CD4-positive, alpha-beta T cell treated with Interleukin-1 beta for 1 hour (primary cell): ENCODE results near the gene EVC.
"Not testable (repeated sequence)": the region's sequence is repeated elsewhere in the genome, so short reads cannot be mapped to it uniquely, and the experiment has no call there.

Experiments used
- DNase-seq, 2 donors: peaks; one replicate each; pipeline ENCODE4 v3.0.0-alpha.2; 2020 to 2022

Gene EVC

DNA sequence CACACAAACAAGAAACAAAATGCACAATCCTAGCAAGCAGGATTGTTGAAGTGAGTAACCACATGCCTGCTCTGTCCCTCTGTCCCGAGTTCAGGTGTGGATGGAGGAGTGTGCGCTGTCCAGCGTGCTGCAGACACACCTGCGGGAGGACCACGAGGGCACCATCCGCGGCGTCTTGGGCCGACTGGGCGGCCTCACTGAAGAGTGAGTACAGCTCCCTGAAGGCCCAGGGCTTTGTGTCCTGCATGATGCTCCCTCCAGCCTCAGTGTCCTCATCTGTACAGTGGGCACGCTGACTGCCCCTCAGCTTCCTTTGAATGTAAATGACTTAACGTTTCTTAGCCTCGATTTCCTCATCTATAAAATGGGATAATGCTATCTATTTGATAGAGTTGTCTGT is 82.5 kb downstream of the EVC start:
- no peak for DNase-seq

DNA sequence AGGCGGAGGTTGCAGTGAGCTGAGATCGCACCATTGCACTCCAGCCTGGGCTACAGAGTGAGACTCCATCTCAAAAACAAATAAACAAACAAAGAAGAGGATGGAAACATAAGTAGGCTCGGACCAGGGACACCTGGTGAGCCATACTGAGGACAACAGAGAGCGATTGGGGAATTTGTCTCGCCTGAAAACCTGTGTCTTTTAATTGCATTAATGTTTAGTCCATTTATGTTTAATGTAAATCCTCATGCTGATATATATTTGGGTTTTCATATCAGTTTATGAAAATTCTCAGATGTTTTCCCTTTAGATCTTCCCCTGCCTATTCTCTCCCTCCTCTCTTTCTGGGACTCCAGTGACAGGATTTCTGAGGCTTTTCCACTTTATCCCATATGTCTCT is 84.6 kb downstream of the EVC start:
- no peak for DNase-seq

DNA sequence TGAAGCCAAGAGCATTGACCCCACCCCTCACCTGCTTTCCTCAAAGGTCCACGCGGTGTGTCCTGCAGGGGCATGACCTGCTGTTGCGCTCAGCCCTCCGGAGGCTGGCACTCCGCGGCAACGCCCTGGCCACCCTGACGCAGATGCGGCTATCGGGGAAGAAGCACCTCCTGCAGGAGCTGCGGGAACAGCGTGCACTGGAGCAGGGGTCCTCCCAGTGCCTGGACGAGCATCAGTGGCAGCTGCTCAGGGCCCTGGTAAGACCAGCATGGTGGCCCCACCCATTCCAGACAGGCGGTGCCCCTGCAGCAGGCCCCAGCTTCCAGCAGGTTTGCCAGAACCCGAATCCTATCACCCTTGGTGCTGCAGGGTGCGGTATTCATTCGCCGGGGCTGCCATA is 86.0 kb downstream of the EVC start:
- DNase-seq, result no peak

DNA sequence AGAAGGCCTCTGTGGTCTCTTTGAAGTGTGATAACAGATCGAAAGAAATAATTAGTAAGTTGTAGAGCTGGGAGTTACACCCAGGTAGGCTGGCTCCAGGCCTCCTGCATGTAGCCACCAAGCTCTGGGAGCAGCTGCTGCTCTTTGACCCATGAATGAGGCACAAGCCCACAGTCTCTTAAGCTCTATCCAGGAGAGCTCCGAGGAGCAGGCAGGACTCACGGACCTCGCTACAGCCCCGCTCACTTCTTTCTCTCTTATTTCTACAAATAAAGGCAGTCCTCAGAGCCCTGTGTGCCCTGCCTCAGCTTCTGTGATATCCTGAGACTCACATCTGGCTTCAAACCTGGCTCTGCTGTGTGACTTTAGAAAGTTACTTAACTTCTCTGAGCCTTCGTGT is 86.9 kb downstream of the EVC start:
- no peak for DNase-seq

GRCh38 chr4:5798462-5798861 is 87.5 kb downstream of the EVC start:
- no peak for DNase-seq

GRCh38 chr4:5798946-5799345 is 87.9 kb downstream of the EVC start:
- DNase-seq, result no peak

GRCh38 chr4:5799406-5799805 is 88.4 kb downstream of the EVC start:
- no peak for DNase-seq

DNA sequence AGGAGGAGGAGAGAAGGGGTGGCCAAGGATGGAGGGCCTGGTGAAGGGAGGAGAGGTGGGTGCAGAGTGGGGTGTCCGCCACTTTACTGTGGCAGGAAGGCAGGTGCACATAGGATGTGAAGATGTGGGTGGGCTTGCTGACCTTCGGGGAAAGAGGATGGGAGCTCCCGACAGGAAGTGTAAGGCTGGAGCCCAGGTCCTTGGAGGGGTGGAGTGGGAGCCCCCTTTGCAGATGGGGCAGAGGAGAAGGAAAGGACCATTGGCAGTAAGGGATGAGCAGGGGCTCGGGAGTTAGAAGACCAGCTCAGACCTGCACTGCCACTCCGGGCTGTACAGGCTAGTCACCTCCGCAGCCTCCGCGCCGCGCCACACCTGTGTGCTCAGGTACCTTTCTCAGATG is 89.5 kb downstream of the EVC start:
- no peak for DNase-seq

GRCh38 chr4:5801696-5802095 is 90.7 kb downstream of the EVC start:
- no peak for DNase-seq

DNA sequence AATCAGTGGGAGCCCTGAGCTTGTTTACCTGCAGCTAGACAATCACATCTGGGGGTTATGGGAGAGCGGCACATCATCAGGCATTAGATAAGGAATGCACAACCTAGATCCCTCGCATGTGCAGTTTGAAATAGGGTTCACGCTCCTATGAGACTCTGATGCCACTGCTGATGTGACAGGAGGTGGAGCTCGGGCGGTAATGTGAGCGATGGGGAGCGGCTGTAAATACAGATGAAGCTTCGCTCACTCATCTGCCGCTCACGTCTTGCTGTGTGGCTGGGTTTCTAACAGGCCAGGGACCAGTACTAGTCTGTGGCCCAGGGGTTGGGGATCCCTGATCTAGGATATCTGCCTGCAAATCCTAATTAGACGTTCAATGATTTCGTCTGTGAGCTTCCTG is 91.6 kb downstream of the EVC start:
- no peak for DNase-seq

- DNase-seq, result no peak
Observed at GRCh38 chr4:5804656-5805055, 93.7 kb downstream of the EVC start.

DNA sequence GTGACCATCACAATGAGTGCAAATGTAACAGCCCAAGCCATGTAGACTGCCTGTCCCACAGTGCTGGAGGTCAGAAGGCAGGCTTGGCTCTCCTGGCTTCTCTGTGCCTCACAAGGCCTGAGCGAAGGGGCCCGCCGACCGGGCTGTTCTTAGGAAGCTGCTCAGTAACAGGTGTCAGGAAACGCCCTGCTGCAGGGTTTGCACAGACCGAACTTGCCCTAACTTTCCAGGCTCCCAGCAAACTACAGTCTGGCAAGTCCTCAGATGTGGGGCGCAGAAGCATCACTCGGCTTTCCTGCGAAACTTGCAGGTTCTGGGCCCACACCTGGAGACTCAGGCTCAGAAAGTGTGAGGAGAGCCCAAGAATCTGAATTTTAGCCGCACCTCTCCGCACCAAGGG is 94.3 kb downstream of the EVC start:
- no peak for DNase-seq

DNA sequence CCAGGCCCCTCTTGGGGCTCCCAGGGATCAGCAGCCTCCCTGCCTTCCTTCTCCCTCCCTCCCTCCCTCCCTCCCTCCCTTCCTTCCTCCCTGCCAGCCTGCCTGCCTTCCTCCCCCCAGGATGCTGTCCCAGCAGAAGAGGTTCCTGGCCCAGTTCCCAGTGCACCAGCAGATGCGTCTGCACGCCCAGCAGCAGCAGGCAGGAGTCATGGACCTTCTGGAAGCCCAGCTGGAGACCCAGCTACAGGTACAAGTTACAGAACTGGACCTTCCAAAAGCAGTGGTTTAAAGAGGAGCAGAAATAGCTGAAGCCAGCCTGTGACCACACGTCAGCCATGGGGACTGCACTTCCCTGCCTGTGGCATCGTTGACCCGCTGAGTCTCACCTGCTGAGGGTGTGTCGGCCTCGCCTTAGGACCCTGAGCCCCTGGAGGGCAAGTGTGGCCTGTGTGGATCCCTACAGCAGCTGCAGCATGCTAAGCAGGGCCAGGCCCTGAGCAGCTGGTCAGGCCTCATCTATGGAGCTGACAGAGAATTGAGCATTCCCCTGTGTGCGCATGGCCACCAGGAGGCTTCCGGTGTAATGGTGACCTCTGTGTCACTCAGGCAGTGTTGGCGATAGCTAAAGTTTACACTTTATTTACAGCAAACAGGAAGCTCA is 97.2 kb downstream of the EVC start:
- no peak for DNase-seq

- DNase-seq, result no peak
Observed at GRCh38 chr4:5809216-5809776, 98.3 kb downstream of the EVC start.

DNA sequence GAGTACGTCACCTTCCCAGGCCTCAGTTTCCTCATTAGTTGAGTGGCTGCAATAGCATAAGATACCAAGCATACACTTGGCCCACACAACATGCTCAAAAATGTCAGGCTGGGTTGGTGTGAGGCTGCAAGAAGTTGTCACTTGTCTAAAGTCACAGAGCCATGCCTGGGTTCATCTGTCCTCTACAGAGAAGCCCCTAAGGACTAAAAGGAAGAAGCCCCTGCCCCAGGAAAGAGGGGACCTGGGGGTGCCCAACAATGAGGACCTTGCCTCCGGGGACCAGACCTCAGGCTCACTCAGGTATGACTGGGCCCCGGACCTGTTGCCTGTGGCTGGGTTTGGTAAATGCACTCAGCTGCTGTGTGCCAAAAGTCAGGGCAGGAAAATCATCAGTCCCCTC is 99.2 kb downstream of the EVC start:
- DNase-seq, result no peak

- no peak for DNase-seq
Observed at GRCh38 chr4:5810770-5811430, 99.9 kb downstream of the EVC start.

DNA sequence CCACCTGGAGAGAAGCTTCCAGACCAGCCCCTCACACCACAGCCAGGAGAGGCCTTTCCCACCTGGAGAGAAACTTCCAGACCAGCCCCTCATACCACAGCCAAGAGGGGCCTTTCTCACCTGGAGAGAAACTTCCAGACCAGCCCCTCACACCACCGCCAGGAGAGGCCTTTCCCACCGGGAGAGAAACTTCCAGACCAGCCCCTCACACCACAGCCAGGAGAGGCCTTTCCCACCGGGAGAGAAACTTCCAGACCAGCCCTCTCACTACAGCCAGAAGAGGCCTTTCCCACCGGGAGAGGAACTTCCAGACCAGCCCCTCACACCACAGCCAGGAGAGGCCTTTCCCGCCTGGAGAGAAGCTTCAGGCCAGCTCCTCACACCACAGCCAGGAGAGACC is 101.1 kb downstream of the EVC start:
- not testable (repeated sequence) for DNase-seq

DNA sequence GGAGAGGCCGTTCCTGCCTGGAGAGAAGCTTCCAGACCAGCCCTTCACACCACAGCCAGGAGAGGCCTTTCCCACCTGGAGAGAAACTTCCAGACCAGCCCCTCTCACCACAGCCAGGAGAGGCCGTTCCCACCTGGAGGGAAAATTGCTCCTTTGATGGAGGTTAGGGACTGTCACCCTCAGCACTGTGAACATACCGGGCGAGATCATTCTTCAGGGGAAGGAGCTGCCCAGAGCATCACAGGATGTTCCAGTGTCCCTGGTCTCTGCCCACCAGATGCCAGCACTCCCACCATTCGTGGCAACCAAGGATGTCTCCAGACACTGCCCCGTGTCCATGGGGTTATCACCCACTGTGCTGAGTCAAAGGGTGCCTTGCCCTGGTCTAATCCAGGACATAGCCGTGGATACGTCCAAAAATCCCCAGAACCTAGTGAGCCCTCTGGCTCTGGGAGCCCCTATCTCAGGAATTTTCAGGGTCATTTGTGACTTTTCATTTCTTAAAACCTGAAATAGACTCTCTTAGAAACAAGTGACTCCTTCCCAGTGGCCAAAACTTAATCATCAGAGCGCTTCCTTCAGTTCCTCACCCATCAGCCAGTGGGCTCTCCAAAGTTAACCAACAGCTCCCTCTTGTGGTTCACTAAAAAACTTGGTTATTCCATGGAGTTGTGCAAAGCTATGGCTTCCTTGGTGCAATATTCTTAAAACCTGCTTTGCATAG is 101.7 kb downstream of the EVC start:
- DNase-seq, result peak; percentile 6 to 27

- DNase-seq, result no peak
Observed at GRCh38 chr4:5813882-5814255, 102.9 kb downstream of the EVC start.

GRCh38 chr4:5814421-5814820 is 103.4 kb downstream of the EVC start:
- no peak for DNase-seq

GRCh38 chr4:5815641-5816040 is 104.6 kb downstream of the EVC start:
- DNase-seq, result no peak

DNA sequence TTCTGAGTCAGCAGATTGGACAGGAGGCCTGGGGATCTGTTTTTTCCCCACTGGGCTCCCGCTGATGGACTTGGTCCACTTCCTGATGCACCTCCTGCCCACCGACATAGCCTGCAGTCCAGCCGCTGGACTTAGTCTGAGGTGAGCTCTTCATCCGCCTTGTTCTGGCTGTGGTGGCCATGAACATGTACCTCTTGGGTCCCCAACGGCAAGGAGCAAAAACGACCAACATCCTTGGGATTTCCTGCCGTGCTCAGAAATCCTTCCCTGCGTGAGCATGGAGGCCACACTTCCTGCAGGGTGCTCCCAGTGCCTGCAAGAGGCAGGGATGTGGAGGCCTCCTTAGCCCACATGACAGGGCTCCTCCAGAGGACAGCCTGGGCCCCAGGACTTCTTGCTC is 105.1 kb downstream of the EVC start:
- no peak for DNase-seq

GRCh38 chr4:5816851-5817375 is 105.9 kb downstream of the EVC start:
- DNase-seq, result no peak
